ENCODE results near the gene MOGAT2.
"Not testable (repeated sequence)": the region's sequence is repeated elsewhere in the genome, so short reads cannot be mapped to it uniquely, and the experiment has no call there.

DNA sequence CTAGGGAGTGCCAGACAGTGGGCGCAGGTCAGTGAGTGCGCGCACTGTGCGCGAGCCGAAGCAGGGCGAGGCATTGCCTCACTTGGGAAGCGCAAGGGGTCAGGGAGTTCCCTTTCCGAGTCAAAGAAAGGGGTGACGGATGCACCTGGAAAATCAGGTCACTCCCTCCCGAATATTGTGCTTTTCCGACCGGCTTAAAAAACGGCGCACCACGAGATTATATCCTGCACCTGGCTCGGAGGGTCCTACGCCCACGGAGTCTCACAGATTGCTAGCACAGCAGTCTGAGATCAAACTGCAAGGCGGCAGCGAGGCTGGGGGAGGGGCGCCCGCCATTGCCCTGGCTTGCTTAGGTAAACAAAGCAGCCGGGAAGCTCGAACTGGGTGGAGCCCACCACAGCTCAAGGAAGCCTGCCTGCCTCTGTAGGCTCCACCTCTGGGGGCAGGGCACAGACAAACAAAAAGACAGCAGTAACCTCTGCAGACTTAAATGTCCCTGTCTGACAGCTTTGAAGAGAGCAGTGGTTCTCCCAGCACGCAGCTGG, 31.2 kb downstream of the MOGAT2 start:
- TF ChIP-seq GATA2 (IDR thresholded peaks at IDR 0.05; ENCODE audit: insufficient read depth, insufficient read length, low read depth, low read length); POLR2A (IDR thresholded peaks at IDR 0.05; ENCODE audit: low read depth, low read length); JUN (IDR thresholded peaks at IDR 0.05; ENCODE audit: borderline replicate concordance, insufficient read depth, insufficient read length, low read depth); POLR2AphosphoS5 (IDR thresholded peaks at IDR 0.05; ENCODE audit: insufficient read depth, low read depth, low read length); EZH2 (IDR thresholded peaks at IDR 0.05; ENCODE audit: borderline replicate concordance, low read depth, low read length, severe bottlenecking); FOS (IDR thresholded peaks at IDR 0.05; ENCODE audit: borderline replicate concordance, insufficient read depth, low read length): not testable (repeated sequence)
- TF ChIP-seq, protein P1, sequence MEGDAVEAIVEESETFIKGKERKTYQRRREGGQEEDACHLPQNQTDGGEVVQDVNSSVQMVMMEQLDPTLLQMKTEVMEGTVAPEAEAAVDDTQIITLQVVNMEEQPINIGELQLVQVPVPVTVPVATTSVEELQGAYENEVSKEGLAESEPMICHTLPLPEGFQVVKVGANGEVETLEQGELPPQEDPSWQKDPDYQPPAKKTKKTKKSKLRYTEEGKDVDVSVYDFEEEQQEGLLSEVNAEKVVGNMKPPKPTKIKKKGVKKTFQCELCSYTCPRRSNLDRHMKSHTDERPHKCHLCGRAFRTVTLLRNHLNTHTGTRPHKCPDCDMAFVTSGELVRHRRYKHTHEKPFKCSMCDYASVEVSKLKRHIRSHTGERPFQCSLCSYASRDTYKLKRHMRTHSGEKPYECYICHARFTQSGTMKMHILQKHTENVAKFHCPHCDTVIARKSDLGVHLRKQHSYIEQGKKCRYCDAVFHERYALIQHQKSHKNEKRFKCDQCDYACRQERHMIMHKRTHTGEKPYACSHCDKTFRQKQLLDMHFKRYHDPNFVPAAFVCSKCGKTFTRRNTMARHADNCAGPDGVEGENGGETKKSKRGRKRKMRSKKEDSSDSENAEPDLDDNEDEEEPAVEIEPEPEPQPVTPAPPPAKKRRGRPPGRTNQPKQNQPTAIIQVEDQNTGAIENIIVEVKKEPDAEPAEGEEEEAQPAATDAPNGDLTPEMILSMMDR (IDR thresholded peaks at IDR 0.05; ENCODE audit: extremely low read depth in 1 of 2, insufficient read depth in 1 of 2, low read depth in 1 of 2, low read length in 2 of 2) = not testable (repeated sequence)
- TF ChIP-seq, protein P2, sequence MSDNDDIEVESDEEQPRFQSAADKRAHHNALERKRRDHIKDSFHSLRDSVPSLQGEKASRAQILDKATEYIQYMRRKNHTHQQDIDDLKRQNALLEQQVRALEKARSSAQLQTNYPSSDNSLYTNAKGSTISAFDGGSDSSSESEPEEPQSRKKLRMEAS (IDR thresholded peaks at IDR 0.05; ENCODE audit: insufficient read depth, insufficient read length) = not testable (repeated sequence)
